Measurements from ENCODE around the gene NLK.
A peak's percentile ranks its signal among the peaks of the same experiment; 100 is the strongest.
"Not testable (repeated sequence)": the region's sequence is repeated elsewhere in the genome, so short reads cannot be mapped to it uniquely, and the experiment has no call there.

NLK gene

DNA sequence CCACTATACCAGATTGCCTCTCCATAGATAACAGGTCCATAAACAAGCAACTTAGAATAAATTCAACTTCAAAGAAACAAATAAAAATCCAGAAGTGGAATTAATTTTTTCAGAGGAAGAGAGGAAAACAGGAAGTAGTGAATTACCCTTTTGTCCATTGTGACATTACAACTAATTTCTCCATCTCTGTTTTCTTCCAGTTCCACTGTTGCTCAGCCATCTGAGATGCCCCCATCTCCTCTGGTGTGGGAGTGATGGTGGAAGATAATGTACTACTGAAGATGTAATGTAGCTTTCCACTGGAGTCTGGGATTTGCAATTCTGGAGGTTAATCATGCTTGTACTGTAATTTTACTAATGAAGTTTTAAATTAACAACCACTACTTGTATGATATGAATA, 151.9 kb downstream of the NLK start:
- no peak for DNase-seq (ENCODE audit: low read depth, low spot score)

DNA sequence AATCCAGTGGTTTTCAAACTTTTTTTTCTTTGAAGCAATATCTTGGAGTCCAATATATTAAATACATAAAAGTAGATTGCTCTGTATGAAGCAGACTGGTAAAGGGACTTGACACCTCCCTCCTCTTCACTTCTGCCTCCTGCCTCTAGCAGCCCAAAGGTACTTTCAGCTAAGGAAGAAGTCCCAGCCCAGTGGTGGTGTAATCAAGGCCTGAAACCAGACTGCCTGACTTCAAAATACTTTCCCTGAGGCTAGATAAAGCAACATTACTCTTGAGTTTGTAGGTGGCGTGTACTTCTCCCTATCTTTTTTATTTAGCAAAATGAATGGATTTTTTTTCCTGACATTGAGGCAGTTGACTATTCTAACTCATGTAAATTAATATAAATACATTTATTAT, 154.2 kb downstream of the NLK start:
- DNase-seq (ENCODE audit: low read depth, low spot score), result no peak

DNA sequence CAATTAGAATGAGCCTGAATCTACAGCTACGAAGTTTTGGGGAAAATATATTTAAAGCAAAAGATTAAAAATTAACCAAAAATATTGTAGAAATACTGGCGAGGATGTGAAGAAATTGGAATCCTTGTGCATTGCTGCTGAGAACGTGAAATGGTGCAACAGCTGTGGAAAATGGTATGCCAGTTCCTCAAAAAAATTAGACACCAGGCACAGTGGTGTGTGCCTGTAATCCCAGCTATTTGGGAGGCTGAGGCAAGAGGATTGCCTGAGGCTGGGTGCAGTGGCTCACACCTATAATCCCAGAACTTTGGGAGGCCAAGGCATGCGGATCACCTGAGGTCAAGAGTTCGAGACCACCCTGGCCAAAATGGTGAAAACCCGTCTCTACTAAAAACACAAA, 156.6 kb downstream of the NLK start:
- DNase-seq (ENCODE audit: low read depth, low spot score), result no peak

DNA sequence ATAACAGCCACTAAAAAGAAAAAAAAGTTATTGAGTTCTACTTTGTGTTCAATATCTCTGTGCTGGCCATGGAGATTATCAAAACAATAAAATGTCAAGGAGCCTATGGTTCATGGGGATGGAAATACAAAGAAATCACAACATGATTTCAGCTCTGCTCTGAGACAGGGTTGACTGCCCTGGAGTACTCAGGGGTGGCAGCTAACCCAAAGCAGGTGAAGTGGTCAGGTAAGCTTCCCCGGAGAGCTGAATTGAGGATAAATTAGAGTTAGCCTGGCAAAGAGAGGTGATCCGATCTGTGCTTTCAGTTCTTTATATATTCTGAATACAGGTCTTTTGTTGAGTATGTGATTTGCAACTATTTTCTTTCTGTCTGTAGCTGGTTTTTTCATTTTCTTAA, 157.3 kb downstream of the NLK start:
- no peak for DNase-seq (ENCODE audit: low read depth, low spot score)

DNA sequence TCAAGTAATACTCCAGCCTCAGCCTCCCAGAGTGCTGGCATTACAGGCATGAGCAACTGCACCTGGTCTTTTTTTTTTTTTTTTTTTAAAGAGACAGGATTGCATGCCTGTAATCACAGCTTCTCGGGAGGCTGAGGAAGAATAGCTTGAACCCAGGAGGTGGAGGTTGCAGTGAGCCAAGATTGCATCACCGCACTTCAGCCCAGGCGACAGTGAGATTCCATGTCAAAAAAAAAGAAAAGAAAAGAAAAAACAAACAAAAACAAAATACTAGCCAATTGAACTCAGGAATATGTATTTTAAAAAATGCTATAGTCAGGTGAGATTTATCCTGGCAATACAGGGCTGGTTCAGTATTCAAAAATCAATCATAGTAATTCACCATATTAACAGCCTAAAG, 158.8 kb downstream of the NLK start:
- DNase-seq (ENCODE audit: low read depth, low spot score), result no peak

DNA sequence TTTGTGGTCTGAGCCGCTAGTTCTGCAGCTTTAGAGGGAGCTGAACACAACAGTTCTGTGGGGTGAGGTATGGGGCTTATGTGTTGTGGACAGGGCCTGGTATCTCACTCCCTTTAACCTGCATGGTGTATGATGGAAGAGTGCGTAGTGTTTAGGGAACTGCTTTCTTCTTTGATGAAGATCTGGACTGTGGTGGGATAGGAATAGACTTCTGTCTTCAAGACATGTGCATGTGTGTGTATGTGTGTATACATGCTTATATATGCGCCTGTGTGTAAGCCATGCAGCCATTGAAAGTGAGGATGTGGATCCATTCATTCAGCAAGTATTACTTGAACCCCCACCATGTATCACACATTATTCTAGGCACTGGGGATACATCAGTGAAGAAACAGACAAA, 161.8 kb downstream of the NLK start:
- no peak for DNase-seq (ENCODE audit: low read depth, low spot score)

DNA sequence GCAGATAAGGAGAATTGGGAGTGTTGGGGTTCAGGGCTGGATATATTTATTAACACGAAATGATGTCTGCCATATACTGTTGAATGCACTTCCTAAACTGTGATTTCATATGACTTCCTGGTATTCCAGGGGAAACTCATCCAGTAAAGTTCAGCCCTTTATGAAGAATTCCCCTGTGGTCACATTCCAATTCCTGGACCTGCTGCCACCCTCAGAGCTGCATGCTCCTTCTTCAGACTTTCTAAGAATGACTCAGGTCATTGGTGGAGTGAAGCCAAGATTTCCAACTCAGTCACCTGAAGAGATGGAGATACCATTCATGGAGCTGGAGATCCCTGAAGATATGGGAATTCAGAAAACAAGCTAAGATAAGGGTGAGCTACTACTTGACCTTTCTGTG, 162.3 kb downstream of the NLK start:
- peak; percentile 76 for DNase-seq (ENCODE audit: low read depth, low spot score)

DNA sequence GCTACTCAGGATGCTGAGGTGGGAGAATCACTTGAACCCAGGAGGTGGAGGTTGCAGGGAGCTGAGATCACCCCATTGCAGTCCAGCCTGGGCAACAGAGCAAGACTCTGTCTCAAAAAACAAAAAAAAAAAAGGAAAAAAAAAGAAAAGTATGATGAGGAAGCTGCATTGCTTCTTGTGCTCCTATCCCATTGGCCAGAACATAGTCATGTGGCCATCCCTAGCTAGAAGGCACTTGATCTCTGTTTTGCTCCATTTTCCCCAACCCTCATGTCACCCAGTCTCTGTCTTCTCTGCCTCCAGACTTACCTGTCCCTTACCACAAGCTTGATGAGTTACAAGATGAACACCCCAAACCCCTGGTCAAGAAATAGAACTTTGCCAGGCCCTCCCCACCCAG, 163.8 kb downstream of the NLK start:
- DNase-seq (ENCODE audit: low read depth, low spot score), result no peak

DNA sequence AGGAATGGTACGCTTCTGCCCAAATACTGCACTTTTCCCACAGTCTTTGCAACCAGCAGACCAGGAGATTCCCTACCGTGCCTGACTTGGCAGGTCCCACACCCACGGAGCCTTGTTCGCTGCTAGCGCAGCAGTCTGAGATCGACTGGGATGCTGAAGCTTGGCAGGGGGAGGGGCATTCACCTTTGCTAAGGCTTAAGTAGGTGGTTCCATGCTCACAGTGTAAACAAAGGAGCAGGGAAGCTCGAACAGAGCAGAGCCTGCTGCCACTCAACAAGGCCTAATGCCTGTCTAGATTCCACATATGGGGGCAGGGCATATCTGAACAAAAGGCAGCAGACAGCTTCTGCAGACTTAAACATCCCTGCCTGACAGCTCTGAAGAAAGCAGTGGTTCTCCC, 169.3 kb downstream of the NLK start:
- no peak for DNase-seq (ENCODE audit: low read depth, low spot score)

DNA sequence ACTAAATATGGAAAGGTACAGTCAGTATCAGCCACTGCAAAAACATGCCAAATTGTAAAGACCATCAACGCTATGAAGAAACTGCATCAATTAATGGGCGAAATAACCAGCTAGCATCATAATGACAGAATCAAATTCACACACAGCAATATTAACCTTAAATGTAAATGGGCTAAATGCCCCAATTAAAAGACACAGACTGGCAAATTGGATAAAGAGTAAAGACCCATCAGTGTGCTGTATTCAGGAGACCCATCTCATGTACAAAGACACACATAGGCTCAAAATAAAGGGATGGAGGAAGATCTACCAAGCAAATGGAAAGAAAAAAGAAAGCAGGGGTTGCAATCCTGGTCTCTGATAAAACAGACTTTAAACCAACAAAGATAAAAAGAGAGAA, 171.1 kb downstream of the NLK start:
- DNase-seq (ENCODE audit: low read depth, low spot score), result not testable (repeated sequence)

DNA sequence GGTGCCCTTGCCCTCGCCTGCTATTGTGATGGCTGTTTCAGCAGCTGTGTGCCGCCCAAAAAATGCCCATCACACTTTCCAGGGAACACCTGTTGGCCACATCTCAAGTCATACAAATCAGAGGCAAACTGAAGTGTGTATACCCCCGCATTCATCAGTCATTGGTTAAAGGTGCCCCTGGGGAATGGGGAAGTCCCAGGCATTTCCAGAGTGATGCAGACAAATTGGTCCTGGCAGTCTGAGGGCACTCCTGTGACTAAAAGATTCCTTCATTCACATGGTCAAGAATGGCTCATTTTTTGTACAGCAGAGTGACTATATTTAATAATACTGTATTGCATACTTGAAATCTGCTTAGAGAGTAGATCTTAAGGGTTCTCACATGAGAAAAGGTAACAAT, 173.6 kb downstream of the NLK start:
- DNase-seq (ENCODE audit: low read depth, low spot score), result no peak

DNA sequence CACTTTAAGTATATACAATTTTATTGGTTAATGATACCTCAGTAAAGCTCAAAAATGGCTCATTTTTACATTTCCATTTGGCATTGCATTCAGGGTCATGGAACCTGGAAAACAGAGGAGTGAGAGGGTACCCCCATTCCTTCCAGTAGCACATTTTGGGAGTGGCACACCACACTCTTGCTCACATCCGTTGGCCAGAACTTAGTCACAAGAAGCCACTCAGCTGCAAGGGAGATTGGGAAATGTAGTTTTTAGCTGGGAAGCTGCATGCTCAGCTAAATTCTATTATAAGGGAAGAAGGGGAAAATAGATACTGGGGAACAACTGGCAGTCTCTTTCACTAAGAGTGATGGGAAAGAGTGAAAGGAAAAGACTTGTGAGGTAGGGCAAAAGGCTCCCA, 174.1 kb downstream of the NLK start:
- DNase-seq (ENCODE audit: low read depth, low spot score), result peak; percentile 22

DNA sequence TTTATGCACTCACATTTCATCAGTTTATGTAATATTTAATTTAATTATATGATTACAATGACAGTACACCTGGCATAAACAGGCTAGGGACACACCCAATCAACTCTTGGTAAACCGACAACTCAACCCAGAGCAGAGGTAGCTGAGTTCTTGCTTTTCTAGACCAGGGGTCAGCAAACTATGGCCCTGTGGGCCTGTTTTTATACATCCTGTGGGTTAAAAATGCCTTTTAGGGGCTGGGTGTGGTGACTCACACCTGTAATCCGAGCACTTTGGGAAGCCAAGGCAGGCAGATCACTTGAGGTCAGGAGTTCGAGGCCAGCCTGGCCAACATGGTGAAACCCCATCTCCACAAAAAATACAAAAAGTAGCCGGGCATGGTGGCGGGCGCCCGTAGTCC, 177.3 kb downstream of the NLK start:
- no peak for DNase-seq (ENCODE audit: low read depth, low spot score)

DNA sequence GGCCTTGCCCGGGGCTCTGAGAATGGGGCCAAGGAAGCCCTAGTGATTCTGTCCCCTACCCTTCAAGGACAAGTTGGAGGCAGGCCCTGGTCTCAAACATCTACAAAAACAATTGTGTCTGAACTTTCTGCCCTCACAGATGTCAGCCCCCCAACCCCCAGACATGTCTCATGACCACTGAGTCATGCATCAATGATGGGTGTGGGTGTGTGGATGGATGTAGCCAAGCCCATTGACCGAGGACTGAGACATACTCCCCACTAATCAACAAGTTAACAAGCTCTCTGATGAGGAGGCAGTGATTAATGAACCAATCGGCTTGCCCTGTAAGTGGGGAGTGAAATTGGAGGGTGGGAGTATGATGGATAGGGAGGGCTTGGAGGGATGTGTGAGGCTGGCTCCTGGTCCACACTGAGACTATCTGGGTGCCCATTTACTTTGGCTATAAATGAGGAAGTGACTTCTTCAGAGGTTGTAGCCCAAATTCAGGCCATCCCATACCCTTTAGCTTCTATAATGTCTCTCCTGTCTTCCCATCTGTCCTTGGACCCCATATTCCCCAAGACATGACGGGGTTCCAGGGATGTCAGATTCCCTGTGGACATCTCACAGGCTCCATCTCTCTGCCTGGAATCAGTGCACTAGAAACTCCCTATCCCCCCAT, 179.4 kb downstream of the NLK start:
- DNase-seq (ENCODE audit: low read depth, low spot score), result no peak

DNA sequence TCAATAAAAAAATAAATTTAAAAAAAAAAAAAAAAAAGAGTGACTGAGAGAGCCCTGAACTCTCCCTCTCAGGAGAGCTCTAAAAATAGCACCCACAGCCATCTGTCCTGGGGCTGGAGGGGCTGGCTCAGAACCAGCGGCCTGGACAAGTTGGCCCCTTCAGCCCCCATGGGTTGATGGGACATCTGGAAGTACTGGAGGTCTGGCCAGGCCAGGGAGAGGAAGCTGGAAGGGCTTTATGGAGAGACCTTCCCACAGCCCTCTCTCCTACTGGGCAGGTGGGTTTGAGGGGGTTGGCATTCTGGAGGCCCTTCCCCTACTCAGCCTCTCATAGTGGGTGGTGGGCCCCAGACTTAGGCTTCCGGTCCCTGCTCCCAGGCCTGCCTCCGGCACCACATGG, 182.8 kb downstream of the NLK start:
- no peak for DNase-seq (ENCODE audit: low read depth, low spot score)

DNA sequence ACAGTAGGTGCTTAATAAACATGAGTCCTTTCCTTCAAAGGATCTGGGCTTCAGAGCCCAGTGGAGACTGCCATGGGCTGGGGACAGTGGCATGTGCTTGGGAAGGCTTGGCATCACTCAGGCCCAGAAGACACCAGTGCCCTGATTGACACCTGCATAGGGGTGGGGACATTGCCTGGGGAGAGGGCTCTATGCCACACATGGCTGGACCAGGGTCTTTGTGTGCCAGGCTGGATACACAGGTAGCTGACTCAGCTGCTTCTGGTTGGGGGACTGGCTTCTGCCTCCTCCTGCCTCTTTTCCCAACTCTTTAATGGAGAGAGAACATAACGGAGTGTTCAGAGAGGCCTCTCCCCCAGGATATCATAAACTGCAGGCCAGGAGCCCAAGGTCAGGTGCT, 183.4 kb downstream of the NLK start:
- no peak for DNase-seq (ENCODE audit: low read depth, low spot score)

DNA sequence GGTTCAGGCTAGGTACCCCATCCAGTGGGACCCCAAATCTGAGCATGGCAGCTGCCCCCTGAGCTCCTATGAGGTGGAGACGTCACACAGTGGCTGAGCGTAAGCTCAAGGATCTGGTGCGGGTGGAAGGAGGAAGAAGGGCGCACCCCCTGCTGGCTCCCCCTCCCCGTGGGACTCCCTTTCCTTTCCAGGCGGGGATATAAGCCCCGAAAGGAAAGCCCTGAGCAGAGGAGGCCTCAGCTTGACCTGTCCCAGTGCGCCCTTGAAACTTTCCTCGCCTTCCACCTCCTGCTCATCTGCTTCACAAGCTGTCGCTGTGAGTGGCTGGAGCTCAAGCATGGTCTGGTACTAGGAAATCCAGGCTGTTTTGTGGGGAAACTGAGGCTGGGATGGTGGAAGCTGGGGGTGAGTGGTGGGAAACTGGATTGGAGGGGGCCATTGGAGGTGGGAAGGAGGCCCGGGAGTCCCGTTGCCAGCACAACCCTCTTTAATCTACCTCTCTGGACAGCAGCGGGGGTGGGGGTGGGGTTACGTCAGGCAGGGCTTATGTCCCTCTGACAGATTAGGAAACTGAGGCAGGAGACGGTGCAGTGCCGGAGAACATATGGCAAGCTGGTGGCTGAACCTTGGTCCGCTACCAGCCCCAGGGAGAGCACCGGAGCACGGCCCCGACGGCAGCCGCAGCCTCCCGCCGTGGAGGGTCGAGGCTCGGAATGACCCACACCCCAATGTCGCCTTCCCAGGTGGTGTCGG, 184.3 kb downstream of the NLK start:
- DNase-seq (ENCODE audit: low read depth, low spot score), result no peak

DNA sequence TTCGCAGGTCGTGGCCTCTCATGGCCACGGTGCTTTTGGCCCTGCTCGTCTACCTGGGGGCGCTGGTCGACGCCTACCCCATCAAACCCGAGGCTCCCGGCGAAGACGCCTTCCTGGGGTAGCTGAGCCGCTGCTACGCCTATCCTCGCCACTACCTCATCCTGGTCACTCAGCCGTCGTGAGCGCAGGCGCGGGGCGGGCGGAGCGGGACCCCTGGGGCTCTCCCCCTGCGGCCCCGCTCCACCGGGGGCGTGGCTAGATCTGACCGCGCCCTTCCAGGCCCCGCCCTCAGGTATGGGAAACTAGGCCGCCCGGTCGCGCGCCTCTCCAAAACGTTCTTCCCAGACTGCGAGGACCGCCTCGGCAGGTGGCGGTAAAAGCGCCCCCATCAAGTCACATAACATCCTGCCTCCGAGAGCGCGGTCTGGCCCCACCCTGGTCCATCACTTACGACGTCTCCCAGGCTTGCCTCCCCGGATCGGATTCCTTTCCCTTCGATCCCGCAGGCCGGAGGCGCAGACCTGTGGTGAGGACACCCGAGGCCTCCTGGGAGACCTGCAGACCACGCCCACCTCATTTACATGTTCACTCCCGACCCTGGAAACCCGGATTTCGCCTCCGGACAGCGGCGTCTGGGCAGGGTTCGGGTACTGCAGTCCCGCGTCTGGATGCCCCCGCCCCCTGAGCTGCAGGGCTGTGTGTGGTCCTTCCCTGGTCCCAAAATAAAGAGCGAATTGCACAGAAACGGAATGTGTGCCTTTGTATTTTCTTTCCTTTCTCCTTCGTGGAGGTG, 185.0 kb downstream of the NLK start:
- peak; percentile 76 for DNase-seq (ENCODE audit: low read depth, low spot score)

DNA sequence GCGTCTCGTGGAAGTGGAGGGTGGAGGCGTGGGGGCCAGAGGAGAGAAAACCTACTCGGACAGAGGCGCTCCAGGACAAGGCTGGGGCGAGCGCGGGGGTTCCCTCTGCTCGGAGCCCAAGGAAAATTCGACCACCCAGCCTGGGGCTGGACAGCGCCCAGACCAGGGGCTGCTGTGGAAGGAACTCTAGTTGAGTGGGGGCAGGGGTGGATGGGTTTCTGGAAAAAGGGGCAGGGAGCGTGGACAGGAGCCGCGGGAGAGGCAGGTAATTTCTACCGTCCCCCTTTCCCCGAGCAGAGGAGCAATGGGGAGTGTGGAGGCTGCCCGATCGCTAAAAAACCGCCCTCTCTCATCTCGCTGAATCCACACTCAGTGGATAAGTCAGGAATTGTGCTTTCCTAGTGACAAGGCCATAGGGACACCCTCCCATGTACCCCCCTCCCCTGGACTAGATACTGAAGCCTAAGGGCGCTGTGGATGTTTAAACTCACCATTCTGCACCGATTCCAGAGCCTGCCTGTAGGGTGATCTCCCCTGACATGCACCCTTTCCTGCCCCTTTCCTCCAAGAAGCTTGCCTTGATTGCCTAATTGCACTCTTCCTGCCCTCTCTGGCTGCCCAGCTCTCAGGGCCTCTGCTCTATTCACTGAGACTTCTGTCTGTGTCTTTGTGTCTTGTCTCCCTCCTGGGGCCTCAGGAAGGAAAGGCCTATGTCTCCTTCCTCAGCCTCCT, 185.8 kb downstream of the NLK start:
- DNase-seq (ENCODE audit: low read depth, low spot score), result peak; percentile 20

DNA sequence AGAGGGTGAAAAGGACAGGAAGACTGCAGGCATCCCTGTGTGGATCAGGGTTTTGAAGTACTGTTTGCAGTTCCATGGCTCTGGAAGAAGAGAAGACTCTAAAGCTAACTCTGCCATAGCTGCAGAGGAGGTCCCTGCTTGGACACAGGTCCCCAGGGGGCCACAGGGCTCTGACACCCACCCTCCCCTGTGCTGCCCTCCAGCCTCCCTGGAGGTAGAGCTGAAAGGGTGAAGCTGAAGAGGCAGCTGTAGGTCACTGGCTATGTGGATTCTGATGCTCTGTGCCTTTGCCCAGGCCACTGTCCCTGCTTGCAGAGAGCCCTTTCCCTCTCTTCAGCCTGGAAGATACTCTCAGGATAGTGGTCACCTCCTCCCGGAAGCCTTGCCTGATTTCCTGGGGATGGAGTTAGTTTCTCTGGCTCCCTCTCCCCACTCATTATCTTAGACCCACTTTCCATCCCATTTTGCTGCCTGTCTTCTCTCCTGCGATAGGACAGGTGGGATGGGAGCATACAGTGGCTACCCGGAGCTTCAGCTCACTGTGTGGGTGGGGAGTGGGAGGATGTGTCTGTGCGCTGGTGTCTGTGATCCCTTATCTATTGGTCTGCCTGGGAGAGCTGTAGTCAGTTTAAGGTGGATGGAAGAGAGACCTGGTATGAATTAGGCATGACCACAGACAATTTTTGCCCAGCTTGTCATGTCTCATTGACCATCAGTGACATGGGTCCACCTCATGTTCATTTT, 186.7 kb downstream of the NLK start:
- DNase-seq (ENCODE audit: low read depth, low spot score), result no peak

DNA sequence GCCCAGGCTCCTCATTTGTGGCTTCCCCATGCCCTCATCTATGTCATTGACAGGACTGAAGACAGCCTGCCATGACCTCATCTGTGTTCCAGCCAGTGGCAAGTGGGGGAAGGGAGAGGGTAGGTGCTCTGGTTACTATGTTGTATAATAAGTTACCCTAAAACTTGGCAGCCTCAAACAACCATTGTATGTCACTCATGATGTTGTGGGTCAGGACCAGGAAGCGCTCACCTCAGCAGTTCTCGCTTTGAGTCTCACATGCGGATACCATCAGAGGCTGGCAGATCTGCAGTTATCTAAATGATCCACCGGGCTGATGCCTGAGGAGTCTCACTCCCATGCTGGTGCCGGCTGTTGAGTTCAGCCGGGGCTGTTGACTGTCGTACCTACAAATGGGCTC, 187.5 kb downstream of the NLK start:
- DNase-seq (ENCODE audit: low read depth, low spot score), result no peak
